NCI-H128 (cell line): ENCODE data around the gene RAB3A.
"Not testable (repeated sequence)": the region's sequence is repeated elsewhere in the genome, so short reads cannot be mapped to it uniquely, and the experiment has no call there.

Experiments
- DNase-seq: peaks from one replicate; lab custom pipeline; 2025; ENCODE audit not compliant: unreplicated experiment; lab: John Stamatoyannopoulos, UW

The RAB3A gene

GRCh38 chr19:18171605-18172327, 32.1 kb downstream of the RAB3A start:
- no peak for DNase-seq

DNA sequence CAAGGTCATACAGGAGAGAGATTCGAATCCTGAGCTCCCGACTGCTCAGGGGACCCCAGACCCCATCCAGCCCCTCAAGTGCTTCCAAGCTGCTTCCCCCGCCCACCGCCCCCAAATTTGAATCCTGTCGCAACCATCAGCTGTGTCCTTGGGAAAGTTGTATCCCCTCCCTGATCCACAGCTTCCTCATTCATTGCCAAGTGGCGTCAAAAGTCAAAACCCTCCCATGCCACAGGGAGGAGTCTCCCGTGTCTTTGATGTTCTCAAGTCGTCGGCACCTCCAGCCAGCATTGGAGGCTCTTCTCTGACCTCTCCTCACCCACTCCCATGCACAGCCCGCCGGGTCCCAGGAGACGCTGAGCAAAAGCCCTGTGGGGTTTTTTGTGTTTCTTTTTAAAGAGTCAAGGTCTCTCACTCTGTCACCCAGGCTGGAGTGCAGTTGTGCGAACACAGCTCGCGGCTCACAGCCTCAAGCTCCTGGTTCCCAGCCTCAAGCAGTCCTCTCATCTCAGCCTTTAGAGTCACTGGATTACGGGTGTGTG, 33.1 kb downstream of the RAB3A start:
- DNase-seq = no peak

DNA sequence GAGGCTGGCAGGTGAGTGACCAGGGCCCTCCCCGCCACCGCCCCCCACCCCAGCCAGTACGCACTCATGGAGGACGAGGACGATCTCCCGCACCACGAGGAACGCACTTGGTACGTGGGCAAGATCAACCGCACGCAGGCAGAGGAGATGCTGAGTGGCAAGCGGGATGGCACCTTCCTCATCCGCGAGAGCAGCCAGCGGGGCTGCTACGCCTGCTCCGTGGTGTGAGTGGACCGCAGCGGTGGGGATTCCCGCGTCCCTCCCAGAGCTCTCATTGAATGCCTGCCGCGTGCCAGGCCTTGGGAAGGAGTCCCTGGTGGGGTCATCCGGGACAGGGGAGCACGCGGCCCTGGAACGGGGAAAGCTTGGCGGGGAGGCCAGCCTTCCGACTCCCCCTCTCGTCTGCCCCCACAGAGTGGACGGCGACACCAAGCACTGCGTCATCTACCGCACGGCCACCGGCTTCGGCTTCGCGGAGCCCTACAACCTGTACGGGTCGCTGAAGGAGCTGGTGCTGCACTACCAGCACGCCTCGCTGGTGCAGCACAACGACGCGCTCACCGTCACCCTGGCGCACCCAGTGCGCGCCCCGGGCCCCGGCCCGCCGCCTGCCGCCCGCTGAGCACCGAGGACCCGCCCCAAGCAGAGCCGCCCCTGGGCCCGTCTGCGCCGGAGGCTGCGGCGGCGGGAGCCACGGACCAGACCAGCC, 35.0 kb downstream of the RAB3A start:
- no peak for DNase-seq

GRCh38 chr19:18167975-18168645, 35.7 kb downstream of the RAB3A start:
- no peak for DNase-seq

DNA sequence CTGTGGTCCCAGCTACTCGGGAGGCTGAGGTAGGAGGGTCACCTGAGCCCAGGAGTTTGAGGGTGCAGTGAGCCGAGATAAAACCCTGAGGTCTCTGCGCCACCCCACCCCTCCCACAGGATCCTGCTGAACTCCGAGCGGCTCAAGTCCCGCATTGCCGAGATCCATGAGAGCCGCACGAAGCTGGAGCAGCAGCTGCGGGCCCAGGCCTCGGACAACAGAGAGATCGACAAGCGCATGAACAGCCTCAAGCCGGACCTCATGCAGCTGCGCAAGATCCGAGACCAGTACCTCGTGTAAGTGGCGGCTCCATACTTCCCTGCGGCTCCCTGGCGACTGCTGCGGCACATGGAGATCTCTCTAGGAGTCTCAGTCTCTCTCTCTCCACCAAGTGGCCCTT, 36.8 kb downstream of the RAB3A start:
- no peak for DNase-seq

DNA sequence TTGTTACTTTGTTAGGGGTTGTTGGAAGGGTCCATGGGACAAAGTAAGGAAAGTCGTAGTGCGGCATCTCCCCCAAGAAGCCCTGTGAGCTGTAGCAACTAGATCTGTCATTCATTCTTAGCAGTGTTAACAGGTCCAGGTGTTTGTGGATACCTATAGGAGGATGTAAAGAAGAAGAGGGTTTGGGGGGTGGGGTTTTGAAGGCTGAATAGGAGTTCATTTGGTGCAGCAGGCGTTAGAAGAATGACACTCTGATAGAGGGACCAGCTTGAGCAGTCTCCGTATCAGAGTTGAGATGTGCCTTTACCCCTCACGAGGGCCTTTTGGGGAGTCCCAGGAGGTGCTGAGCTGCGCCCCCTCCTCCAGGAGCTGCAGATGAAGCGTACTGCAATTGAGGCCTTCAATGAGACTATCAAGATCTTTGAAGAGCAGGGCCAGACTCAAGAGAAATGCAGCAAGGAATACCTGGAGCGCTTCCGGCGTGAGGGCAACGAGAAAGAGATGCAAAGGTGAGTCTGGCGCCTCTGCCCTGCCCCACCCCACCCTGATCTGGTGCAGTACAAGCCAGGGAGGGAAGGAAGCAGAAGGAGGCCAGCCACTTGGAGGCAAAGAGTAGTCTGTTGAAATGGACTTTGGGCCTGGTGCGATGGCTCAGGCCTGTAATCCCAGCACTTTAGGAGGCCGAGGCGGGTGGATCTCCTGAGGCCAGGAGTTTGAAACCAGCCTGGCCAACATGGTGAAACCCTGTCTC, 37.9 kb downstream of the RAB3A start:
- DNase-seq = no peak

DNA sequence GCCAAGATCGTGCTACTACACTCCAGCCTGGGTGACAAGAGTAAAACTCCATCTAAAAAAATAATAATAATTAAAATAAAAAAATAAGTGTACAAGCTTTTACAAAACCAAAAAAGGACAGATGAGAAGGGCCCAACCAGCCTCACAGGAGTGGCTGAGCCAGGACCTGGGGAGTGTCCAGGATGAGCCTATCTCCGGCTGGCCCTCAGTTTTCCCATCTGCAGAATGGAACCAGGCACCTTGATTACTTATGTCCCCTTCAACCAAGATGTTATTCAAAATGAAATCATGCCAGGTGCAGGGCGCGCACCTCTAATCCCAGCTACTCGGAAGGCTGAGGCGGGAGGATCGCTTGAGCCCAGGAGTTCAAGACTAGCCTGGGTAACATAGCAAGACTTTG, 39.8 kb downstream of the RAB3A start:
- no peak for DNase-seq

DNA sequence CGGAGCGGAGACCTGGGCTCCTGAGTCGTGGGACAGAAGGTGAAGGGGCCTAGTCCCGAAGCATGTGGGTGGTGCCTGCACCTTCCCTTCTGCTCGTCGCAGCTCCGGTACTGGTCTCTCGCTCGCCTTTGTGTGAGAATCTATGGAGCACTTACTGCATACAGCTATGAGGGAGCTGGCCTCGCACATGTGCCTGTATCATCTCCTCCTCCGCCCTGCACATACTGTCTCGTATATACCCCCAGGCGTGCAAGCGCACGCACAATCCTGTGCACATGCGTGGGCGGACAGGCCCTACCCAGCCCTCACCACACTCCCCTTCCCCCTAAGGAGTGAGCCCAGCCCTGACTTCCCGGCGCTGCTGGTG, 42.2 kb downstream of the RAB3A start:
- DNase-seq = no peak

DNA sequence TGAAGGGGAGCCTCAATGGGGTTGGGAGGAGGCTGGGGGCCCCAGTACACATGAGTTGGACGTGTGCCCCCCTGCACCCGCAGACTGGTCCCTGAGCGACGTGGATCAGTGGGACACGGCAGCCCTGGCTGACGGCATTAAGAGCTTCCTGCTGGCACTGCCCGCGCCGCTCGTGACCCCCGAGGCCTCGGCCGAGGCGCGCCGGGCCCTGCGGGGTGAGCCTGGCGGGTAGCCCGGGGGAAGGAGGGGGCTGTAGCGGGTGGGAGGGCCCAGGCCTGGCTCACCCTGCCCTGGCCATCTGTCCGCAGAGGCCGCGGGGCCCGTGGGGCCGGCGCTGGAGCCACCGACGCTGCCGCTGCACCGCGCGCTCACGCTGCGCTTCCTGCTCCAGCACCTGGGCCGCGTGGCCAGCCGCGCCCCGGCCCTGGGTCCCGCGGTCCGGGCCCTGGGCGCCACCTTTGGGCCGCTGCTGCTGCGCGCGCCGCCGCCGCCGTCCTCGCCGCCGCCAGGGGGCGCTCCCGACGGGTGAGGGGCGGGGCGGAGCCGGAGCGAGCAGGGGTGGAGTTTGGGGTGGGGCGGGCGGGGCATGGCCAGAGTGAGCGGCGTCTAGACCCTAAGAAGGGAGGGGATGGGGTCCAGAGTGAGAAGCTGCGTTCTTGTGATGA, 42.7 kb downstream of the RAB3A start:
- no peak for DNase-seq

DNA sequence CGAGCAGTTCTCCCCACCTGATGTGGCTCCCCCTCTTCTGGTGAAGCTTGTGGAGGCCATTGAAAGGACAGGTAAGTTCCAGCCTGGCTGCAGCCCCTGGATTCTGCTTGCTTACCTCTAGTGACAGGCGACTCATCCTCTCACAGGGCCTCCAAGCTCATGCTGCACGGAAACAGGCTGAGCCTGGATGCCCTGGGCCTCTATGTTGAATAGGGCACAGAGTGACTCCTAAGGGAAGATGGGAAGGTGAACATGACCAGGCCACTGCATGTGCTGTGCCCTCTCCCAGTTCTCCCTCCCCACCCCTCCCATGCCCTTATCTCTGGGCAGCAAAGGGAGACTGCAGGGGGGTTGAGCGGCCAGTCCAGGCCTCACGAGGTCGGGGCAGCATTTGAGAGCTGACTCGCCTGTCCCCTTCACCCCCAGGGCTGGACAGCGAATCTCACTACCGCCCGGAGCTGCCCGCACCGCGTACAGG, 43.3 kb downstream of the RAB3A start:
- DNase-seq = no peak

DNA sequence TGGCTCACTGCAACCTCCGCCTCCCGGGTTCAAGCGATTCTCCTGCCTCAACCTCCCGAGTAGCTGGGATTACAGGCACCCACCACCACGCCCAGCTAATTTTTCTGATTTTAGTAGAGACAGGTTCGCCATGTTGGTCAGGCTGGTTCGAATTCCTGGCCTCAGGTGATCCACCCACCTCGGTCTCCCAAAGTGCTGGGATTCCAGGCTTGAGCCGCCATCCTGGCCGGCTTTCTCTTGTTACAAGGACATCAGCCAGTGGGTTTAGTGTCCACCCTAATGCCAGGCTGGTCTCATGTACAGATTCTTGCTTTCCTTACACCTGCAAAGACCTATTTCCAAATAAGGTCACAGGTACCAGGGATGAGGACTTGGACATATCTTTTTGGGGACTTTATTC, 44.0 kb downstream of the RAB3A start:
- DNase-seq = no peak

GRCh38 chr19:18159059-18159616, 44.7 kb downstream of the RAB3A start:
- not testable (repeated sequence) for DNase-seq

GRCh38 chr19:18158467-18158866, 45.4 kb downstream of the RAB3A start:
- no peak for DNase-seq

DNA sequence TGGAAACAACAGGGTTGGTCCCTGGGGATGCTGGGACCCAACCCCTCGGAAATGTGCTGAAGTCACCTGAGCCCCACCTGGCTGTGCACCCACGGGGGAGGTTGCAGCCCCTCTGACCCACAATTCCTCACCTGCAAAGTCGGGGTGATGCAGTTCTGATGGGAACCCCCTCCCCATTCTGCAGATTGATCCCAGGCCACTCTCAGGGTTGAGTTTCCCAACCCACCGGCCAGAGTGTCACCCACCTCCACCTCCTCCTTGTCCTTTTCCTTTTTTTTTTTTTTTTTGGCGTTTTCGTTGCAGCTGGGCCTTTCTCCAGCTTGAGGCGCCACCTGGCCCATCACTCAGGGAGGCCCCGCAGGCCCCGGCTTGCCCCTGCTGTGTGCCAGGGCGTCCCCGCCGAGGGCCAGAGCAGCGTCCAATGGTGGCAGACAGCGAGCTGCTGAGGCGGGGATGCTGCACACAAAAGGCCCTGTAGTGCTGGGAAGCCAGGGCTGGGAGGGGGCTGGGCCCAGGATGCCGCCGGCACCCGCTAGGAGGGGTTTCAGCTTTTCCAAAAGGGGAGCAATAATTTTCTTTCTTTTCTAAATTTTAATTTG, 46.3 kb downstream of the RAB3A start:
- DNase-seq = peak; percentile 52

DNA sequence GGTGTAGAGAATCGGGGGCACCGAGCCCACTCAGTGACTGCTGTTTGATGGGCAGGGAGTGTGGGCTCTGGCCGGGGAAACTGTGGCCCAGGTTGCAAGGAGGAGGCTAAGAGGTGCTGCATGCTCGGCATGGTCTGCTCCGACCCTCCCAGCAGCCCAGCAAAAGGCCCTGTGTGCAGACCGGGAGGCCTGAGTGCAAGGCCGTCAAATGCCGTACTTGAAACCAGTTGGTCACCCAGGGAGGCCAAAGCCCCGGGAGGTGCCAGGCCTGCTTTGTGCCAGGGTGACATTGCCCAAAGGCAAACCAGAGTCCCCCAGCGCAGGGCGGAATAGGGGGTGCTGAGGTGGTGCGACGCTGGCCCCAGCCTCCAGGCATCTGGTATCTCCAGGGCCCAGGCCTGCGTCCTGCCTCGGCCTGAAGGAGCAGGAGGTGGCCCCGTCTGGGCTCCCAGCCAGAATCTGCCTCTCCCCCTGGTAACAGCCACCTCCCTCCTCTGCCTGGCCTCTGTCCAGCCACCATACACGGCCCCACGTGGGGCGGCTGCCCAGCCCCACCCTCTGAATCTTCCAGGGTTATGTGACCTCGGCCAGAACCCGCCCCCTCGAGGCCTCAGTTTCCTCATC, 46.9 kb downstream of the RAB3A start:
- DNase-seq = peak; percentile 55

DNA sequence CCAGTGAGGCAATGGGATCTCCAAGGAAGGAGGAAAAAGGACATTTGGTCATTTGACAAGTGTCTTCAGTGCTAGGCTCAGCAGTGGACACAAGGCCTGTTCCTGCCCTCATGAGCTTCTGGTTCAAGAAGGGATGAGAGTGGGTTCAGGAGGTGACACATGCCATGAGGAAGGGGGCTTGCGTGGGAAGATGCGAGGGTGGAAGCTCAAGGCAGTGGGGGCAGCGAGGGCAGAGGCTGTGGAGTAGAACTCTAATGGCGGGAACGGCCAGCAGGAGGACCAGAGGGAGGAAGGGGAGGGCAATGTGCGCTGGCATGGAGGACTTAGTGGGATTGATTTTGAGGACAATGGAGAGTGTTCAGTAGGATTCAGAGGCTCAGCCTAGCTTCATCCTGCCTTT, 47.6 kb downstream of the RAB3A start:
- no peak for DNase-seq

DNA sequence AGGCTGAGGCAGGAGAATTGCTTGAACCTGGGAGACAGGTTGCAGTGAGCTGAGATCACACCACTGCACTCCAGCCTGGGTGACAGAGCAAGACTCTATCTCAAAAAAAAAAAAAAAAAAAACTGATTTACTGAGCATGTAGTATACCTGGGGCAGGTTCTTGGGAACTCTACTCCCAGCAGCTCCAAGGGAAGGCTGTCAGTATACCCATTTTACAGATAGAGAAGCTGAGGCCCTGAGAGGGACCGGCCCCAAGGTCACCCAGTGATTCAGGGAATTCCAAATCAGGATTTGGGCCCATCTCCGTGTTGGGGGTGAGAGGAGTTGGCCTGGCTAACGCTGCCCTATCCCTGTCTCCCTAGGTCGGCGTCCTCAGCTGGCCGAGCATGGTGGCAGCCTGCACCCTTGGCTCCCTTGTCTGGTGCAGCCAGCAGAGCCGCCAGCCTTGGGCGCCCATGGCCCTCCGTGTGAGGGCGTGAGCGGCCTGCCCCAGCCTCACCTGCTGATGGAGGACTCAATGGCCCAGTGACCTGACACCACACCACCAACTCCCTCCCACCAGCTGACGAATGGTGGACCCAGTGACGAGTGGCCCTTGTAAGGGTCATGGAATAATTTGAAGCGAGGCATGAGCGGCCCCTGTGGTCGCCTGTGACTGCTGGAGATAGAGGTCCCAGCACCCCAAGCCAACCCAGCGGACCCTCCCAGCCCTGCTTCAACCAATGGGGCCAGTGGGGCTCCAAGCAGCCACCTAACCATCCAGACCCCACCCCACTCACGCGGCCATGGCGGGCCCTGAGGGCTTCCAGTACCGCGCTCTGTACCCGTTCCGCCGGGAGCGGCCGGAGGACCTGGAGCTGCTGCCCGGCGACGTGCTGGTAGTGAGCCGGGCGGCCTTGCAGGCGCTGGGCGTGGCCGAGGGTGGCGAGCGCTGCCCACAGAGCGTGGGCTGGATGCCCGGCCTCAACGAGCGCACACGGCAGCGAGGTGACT, 48.5 kb downstream of the RAB3A start:
- DNase-seq = no peak

DNA sequence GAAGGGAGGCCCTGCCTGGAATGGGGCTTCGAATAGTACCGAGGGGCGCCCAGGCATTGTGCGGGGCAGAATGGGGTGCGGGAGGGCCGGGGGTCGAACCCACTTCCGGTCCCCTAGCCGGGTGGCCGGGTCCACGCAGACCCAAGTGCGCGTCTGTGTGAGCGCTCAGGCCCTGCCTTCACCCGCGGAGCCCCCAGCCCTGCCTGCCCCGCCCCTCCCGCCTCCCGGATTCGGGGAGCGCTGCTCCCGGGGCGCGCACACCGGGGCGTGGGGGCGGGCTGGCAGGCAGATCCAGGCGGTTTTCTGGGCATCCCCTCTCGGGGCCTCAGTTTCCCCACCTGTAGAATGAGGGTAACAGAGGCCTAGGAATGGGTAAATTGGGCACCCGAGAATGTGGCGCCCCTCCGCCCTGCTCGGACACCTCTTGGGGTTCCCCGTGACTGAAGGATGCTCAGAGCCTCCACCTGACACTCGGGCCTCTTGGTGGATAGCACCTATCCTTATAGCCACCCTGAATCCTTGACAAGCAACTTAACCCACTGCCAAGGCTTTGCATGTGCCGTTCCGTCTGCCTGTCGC, 50.2 kb downstream of the RAB3A start:
- no peak for DNase-seq
